Stomach (tissue), 4 donors: ENCODE measurements around the gene FRAS1.

ENCODE experiments used
- EP300 ChIP-seq: sonication (generic); formaldehyde crosslinking; IDR thresholded peaks from one replicate; pipeline ENCODE4 v1.6.1; 2017; ENCODE audit warnings: antibody characterized with exemption
- POLR2A ChIP-seq, 4 donors: fragments of 450-650 bp; IDR thresholded peaks; one replicate each; pipeline ENCODE4 v1.6.1; 2016; ENCODE audit warnings: antibody characterized with exemption in 4 of 4, control low read depth in 2 of 4, mild to moderate bottlenecking in 1 of 4, moderate library complexity in 1 of 4
- POLR2AphosphoS5 ChIP-seq, 3 donors: sonication (generic); formaldehyde crosslinking; IDR thresholded peaks; one replicate each; pipeline ENCODE4 v1.6.1; 2016; ENCODE audit warnings: antibody characterized with exemption in 3 of 3
- TF ChIP-seq, protein P1 (sequence below), 7 experiments: fragments of 450-650 bp in 4 of 7; fragments of 200-600 bp in 3 of 7; sonication (generic) in 3 of 7; IDR thresholded peaks; one replicate each; pipeline ENCODE4 v1.5.1; 2016 to 2019; ENCODE audit warnings: antibody characterized with exemption in 7 of 7, control low read depth in 2 of 7, mild to moderate bottlenecking in 1 of 7

DNA sequence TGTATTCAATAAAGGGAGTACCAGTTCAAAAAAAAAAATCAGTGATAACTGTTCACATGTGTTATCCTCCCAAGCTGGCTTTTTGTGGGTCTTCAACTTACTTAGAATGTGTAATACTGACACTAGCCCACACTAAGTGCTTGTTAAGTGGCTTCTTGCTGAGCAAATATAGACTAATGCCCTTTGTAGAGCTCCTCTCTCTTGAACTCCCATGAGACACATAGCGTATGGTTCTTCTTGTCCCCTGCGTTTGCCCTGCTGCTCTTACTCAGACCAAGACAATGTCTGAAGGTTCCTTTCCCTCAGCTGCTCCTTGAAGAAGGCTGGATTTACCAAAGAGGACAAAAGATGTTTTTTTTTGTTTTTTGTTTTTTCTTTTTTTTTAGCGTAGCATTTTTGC, 110.9 kb downstream of the FRAS1 start:
- TF ChIP-seq, protein P1, sequence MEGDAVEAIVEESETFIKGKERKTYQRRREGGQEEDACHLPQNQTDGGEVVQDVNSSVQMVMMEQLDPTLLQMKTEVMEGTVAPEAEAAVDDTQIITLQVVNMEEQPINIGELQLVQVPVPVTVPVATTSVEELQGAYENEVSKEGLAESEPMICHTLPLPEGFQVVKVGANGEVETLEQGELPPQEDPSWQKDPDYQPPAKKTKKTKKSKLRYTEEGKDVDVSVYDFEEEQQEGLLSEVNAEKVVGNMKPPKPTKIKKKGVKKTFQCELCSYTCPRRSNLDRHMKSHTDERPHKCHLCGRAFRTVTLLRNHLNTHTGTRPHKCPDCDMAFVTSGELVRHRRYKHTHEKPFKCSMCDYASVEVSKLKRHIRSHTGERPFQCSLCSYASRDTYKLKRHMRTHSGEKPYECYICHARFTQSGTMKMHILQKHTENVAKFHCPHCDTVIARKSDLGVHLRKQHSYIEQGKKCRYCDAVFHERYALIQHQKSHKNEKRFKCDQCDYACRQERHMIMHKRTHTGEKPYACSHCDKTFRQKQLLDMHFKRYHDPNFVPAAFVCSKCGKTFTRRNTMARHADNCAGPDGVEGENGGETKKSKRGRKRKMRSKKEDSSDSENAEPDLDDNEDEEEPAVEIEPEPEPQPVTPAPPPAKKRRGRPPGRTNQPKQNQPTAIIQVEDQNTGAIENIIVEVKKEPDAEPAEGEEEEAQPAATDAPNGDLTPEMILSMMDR (IDR thresholded peaks at IDR 0.05): no peak
- TF ChIP-seq POLR2A (IDR thresholded peaks at IDR 0.05): no peak
- no peak for TF ChIP-seq POLR2AphosphoS5 (IDR thresholded peaks at IDR 0.05)
- TF ChIP-seq EP300: no peak
